SKM-1 treated with dmso at 0.1 percent for 144 hours (cell line): ENCODE data around the gene FAM174C.
A peak's percentile ranks its signal among the peaks of the same experiment; 100 is the strongest.

Source experiments
- DNase-seq: peaks from one replicate; lab custom pipeline; 2025; ENCODE audit not compliant: unreplicated experiment; lab: John Stamatoyannopoulos, UW

The FAM174C gene

DNA sequence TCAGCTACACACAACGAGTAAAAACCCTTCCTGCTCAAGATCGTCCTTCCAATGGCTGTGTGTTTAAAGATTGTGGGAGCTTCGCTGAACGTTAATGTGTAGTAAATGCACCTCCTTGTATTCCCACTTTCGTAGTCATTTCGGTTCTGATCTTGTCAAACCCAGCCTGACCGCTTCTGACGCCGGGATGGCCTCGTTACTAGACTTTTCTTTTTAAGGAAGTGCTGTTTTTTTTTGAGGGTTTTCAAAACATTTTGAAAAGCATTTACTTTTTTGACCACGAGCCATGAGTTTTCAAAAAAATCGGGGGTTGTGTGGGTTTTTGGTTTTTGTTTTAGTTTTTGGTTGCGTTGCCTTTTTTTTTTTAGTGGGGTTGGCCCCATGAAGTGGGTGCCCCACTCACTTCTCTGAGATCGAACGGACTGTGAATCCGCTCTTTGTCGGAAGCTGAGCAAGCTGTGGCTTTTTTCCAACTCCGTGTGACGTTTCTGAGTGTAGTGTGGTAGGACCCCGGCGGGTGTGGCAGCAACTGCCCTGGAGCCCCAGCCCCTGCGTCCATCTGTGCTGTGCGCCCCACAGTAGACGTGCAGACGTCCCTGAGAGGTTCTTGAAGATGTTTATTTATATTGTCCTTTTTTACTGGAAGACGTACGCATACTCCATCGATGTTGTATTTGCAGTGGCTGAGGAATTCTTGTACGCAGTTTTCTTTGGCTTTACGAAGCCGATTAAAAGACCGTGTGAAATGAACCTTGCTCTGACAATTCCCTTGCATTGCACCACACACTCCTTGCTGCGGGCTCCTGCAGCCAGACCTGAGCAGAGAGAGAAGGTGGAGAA lies 2.7 kb upstream of the FAM174C start:
- no peak for DNase-seq

DNA sequence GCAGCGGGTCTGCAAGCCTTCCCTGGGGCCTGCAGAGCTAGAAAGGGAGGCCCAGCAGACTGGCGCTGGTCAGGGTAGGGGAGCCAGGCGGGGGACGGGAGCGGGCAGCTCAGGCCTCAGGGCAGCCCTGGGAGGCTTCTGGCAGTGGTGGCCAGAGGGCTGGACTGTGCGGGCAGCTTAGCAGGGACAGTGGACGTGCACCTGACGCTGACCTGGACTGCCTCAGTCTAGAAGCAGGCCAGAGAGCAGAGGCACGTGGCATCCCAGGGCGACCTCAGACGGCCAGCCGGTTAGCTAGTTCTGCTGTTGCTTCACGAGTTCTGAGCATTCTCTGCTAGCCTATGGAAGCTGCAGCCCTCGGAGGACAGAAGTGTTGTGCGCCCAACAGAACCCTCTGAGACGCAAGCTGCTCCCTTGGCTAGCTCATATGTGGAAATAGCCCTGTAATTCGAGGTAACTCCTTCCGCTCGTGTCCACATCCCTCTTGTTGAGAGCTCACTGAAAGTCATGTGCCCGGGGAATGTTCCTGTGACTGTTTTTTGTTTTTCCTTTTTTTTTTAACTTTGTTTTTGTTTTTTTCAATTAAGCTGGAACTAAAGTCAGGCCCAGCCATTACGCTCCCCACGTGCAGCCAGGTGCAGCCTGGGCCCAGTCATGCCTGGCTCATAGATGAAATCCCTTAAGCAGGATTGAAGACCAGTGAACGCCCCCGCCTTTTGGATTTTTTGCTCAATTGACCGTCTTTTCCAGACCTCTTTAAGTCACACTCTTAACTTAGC lies 1.9 kb upstream of the FAM174C start:
- no peak for DNase-seq

DNA sequence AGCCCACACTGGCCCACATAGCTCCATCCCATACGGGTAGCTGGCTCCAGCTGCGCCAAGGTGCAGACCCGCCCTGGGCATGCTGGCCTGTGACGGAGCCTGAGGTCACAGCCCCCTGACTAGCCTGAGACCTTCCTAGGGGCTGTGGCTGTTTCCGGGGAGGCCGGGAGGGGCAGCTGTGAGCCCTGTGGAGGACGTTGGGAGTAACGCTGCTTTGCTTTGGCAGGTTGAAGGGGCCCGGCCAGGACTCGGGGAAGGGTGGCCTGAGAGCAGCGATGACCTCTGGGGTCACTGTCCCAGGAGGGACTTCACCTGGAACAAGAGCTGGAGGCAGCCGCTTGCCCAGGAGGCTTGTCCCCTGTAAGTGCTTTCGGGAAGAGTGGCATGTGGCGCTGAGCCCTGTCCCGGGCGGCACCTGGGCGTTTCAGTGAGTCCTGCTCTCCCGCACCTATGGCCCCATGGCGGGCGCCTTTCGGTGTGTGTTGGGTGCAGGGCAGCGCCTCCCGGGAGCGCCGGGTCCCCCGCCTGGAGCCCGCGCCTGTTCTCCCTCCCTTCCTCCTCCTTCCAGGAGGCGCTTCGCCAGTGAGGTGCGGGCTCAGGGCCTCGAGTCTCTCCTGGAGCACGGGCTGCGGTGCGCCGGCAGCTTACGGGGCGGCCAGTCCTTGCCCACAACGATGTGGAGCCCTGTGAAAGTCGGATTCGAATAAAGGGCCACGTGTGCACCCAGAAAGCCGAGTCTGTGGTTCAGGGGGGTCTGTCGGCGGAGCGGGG lies 1.1 kb upstream of the FAM174C start:
- no peak for DNase-seq

DNA sequence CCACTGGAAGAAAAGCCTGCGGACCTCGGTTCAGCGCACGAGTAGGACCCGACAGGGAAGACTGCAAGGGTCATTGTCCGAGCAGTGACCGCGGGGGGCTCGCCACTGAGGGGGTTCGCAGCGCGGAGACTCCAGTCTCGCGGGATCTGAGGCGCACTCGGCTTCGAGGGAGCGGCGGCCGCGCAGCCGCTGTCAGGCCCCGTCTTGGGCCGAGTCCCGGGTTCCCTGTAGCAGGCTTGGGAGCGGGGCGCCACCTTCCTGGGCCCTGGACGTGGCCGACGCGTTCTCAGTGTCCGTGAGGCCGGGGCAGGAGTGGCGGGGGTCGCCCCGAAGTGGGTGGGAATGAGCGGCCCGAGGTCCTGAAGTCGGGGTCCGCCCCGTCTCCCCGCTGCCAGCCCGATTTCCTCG lies 474 bp upstream of the FAM174C start:
- no peak for DNase-seq

DNA sequence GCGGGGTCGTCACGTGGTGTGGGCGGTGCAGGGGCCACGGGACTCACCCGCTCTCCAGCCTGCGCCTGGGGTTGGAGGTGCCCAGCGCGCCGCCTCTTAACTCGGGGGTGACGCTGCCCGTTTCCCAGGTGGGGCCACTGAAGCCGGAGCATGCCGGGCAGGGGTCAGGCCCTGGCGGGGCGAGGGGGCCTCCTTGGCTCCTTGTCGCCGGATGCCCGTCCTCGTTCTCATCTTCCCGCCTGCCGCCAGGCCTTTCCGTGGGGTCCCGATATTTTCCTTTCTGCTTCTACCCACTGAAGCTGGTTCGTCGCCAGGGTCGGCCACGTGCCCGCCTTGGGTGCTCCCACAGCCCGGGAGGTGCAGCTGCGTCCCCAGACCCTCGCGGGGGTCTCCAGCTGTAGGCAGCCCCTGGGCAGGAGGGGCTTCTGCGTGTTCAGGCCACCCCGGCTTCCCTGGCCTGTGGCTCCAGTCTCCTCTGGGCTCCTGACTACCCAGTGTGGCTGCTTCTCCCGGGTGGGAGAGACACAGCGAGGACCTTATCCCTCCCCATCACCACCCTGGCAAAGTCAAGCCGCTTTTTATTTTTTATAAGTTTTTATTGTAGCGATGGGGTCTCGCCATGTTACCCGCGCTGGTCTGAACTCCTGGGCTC lies 772 bp downstream of the FAM174C start:
- no peak for DNase-seq

DNA sequence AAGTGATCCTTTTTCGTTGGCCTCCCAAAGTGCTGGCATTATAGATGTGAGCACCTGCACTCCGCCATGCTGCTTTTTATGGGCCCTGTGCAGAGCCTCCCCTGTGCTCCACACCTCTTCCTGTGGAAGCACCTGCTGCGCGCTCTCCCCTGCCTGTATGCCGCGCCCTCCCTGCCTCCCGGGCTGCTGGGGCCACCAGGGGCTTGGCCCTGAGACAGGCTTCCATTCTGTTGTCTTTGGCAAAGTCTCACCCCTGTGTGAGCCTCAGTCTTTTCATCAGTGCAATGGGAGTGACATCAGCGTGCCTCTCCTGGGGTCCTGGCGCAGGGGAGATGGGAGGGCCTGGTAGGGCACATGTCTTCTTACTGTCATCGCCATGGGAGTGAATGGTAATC lies 1.3 kb downstream of the FAM174C start:
- DNase-seq, result no peak

DNA sequence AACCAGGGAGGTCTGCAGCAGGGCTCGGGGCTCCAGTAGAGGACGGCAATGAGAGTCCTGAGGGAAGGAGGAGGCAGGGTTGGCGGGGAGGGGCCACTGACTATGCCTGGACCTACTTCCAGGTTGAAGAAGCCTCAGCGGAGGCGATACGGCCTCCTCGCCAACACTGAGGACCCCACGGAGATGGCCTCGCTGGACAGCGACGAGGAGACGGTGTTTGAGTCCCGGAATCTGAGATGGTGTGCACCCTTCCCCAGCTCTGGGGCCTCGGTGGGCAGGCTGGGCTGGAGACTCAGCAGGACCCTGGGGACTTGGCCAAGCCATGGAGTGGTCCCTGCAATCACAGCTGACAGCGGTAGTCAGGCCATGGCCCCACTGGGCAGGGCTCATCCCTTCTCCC lies 1.7 kb downstream of the FAM174C start:
- no peak for DNase-seq

DNA sequence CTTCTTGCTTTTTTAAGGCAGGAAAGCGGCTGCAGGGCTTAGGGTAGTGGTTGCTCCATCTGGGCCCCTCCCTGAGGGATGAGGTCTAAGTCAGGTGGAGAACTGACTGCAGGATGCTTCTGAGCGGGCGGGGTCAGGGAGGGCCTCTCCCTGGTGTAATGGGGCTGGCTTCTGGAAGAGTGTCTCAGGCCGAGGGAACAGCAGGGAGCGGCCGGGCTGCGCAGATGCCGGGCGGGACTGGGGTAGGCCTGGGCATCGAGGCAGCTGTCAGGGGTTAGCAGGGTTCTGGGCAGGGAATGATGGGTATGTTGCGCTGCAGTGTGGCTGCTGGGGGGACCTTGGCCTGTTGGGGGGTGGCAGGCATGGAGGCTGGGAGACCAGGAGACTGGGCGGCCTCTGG lies 2.7 kb downstream of the FAM174C start:
- no peak for DNase-seq

DNA sequence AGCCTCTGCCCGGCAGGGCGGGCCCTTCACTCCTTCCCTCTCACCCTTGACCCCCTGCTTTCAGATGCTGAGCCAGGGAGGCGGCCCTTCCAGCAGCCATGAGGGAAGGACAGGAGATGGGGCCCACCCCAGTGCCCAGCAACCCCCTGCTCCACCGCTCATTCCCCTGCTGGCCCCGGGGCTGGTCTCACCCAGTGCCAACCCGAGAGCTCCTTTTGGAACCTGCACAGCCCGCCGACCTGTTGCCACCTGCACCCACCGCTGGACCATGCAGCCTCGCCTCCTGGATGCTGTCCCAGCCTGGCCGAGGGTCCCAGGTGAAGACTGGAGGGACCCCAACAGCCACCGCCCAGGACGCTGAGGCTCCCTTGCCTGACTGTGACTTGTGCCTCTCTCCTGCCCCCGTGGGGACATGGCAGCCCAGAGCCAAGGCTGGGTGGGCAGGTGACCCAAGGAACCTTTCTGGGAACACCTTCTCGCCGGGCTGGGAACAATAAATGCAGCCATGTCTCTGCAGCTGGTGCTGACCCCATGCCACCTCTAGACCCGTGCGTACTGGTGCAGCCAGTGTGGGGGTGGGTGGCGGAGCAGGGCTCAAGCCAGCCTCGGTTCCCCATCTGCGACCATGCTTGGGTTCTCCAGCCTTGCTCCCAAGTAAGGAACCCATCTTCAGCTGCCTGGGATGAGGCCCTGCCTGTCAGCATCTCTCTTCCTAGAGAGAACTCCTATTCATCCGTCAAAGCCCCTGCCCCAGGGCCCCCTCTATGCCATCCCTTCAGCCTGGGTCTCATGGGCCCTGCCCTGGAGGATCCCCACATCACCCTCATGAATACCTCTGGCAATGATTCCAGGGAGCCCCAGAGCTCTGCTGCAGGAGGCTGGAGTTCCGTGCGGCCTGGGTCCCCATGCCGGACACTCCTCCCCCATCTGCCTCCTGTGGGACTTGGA lies 3.7 kb downstream of the FAM174C start:
- DNase-seq, result no peak

DNA sequence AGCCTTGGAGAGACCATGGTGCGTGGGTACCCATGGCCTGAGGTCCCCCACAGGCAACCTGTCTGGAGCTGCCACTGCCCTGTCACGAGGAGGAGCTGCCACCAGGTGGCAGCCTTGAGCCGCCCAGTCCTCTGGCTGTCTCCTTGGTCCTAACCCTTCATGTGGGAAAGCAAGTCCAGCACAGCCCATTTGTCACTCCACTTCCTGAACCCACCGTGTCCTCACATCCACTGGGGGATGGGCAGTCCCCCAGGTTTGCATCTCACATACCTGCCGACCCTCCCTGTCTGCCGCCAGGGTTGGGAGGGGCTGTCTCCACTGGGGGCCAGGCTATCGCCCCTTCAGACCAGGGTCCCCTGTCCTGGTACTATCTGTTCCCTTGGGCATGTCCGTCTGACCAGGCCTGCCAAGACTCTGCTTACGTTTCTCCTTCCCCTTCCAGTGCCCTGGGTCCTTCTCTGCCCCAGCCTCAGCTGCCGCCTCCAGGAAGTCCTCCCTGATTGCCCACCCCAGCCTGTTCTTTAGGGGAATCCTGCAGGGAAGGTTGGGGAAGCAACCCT lies 4.5 kb downstream of the FAM174C start:
- peak; percentile 70 for DNase-seq

DNA sequence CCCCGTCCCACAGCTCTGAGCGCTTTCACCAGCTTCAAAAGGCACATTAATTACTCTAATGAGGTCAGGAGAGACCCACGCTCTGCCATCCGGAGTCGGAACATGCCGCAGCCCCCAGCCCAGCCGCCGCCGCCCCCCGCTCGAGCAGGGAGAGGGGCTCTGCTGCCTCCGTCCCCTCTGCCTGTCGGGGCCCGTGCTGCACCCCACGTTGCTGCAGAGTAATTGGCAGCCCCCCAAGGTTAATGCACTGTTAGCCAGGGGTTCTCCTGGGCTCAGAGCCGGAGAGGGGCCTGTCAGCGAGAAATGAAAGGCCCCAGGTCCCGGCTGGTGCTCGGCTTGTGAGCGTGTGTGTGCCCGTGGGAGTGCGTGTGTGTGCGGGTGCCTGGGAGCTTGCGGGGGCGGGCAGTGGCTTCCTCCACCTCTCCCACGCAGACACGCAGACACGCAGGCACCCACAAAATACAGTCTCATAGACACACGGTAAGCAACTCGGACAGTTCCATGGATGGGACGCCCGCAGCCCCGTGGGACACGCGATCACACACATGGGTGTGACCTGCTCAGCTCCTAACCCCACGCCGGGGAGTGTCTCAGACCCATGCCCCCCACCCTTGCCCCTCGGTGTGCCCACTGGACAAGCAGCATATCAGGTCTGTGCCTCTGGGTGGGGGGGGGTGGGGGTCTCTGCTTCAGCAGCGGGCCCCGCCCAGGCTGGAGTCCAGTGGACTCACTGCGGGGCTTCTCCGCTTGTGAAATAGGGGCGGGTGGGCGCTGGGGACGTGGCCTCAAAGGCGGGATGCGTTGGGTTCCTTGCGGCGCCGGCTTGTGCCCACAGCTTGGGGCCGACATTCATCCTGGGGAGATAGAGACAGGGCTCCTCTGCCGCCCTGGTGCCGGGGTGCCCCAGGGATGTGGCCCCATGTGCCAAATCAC lies 5.6 kb downstream of the FAM174C start:
- no peak for DNase-seq

DNA sequence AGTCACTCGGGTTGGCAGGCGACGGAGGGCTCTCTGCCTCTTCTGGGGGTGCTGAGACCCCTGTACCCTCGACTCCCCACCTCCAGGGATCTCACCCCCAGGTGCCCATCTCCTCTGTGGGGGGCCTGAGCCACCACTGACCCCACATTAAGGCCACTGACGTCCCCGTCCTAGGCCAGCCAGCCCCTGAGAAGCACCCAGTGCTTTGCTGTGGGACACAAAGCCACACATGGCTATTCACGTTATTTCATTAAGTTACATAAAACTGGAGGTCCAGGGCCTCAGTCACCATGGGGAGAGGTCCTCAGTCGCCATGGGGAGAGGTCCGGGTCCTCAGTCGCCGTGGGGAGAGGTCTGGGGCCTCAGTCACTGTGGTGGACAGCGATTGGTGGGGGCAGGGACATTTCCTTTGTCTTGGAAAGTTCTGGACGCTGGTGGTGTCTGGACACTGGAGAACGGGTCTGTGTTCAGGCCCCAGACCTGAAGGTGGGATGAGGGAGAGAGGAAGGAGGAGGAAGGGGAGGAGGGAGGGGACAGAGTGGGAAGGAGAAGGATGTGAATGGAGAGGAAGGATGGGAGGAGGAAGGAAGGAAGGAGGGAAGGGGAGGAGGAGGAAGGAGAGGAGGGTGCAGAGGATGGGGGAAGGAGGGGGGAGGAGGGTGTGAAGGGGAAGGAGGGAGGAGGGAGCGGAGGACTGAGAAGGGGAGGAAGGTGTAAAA lies 6.4 kb downstream of the FAM174C start:
- no peak for DNase-seq

DNA sequence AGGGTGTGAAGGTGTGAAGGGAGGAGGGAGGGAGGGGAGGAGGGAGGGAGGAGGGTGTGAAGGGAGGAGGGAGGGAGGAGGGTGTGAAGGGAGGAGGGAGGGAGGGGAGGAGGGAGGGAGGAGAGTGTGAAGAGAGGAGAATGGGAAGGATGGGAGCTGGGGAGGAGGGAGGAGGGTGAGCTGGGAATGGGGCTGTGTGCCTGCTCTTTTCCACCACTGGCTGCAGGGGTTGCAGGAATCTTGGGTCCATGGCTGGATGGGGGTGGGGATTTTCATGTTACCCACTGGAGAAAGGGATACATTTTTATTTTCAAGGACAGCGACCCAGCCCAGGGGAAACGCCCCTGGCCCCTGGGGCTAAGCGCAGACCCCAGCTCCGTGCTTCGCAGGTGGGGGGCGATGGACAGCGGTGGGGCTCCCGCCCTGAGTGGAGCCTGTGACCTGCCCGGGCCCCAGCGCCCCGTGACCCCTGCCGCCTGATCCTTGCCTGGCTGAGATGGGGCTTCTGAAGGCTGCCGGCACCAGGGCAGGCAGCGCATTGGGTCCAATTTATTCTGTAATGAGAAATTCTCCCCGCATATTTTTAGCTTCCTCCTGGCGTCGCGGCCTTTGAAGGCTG lies 7.4 kb downstream of the FAM174C start:
- DNase-seq, result no peak

DNA sequence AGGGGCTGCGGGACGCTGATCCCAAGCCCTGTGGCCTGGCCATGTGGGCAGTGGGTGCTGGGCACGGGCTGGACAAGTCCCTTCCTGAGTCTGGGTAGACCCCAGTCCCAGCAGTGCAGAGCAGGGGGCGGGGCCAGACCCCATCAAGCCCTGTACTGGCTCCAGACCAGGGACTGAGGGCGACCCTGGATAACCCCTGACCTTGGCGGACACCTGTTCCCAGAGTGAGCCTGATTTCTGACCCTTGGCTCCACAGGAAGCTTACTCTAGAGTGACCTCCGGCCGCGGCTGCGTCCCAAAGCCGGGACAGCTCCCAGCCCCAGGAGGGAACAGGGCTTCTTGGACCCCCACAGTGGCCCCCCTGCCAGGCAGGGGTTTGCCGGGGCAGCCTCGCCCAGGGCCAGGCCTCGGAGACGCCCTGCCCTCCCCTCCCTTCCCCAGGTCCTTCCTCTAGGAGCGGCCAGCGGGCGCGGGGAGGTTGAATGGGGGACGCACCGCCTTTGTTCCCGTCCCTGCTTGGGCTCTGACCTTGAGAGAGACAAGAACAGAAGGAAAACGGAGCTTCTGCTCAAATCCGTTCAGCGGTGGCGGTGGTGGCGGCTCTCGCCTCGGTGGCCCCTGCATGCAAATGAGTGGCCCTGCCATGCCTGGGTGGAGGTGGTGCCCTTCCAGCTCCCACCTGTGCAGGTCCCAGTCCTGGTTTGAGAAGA lies 8.0 kb downstream of the FAM174C start:
- no peak for DNase-seq

DNA sequence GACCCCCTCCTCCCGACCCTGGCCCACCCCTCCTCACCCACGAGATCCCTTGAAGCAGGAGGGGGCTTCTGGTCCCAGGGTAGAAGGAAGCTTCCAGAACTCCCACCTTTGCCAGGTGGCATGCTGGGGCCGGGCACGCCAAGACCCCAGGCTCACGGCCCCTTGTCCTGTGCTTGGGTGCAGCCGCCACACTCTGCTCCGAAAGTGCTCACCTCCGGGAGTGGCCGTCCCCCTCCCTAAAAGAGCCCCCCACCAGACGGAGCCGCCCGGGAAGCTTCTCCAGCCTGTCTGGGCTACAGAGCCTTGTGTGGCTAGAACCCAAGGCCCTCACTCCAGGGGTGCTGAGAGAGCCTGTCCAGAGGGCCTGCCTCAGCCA lies 8.6 kb downstream of the FAM174C start:
- no peak for DNase-seq

DNA sequence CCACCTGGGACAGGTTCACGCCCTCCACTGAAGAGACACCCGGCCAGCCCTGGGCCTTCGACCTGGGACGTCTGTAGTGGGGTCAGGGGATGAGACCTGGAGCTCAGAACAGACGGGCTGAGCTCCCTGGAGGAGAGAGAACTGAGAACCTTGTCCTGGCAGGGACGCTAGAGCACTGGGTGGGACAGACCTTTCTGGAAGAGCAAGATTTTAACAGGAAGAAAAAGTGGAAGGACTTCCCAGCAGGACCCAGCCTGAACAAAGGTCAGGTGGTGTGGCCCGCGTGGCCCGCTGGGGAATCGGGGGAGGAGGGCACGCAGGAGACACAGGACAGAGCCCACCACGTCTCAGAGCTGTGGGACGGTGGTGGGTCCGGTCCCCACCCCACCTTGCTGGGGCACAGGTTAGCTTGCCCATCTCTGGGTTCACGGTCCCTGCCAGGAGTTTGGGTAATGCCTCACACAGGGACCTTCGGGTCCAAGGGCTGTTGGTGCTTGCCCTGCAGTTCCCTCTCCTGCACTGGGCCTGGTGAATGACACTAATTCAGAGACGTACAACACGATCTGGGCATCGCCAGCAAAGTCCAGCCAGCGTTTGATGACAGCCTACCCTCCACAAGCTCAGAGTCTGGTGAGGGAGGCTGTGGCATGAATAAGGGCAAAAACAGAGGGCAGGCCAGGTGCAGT lies 9.1 kb downstream of the FAM174C start:
- DNase-seq, result no peak
